H1 (cell line): ENCODE results near the gene CTNNBL1. TPM values are rescaled to one million over a fixed set of nuclear protein-coding genes. Genes with fewer than 3 reads are reported as not detected.

Source experiments
- CTCF ChIA-PET: fragments of 300-600 bp; sonication (Branson Sonifier 250); formaldehyde crosslinking; loops from one replicate; lab custom pipeline; 2021; ENCODE audit not compliant: partially characterized antibody; lab: Charles Lee
- POLR2A ChIA-PET: fragments of 300-600 bp; sonication (Branson Sonifier 250); formaldehyde crosslinking; loops from one replicate; lab custom pipeline; 2021; ENCODE audit warnings: inconsistent platforms; ENCODE audit not compliant: partially characterized antibody; lab: Charles Lee
- DNase-seq, 2 experiments: peaks; one replicate each; pipeline versions ENCODE4 v3.0.0 to v3.0.0-alpha.2; 2010 to 2022; ENCODE audit warnings: low spot score in 2 of 2, low read depth in 1 of 2, mixed read lengths in 1 of 2
- FAIRE-seq: peaks from 2 replicates; lab custom pipeline; 2011; peaks lifted over from hg19 to GRCh38; lab: Jason Lieb, UNC
- H2AFZ ChIP-seq: 2 replicates; pipeline ENCODE4 v1.8.1; 2012; ENCODE audit warnings: low read length, inconsistent platforms
- H2AK5ac ChIP-seq: 2 replicates; pipeline ENCODE4 v1.6.1; 2013; ENCODE audit warnings: low read depth, low read length
- H2BK120ac ChIP-seq: replicated peaks from 2 replicates; pipeline ENCODE3; 2013; ENCODE audit warnings: low read depth, low read length, inconsistent platforms
- H2BK12ac ChIP-seq: 2 replicates; pipeline ENCODE4 v1.6.1; 2013; ENCODE audit warnings: low read depth, low read length
- H2BK15ac ChIP-seq: 2 replicates; pipeline ENCODE4 v1.6.1; 2013; ENCODE audit warnings: low read length
- H2BK20ac ChIP-seq: 2 replicates; pipeline ENCODE4 v1.6.1; 2013; ENCODE audit warnings: low read length
- H2BK5ac ChIP-seq: 2 replicates; pipeline ENCODE4 v1.6.1; 2013; ENCODE audit warnings: low read depth, low read length
- H3K14ac ChIP-seq: 2 replicates; pipeline ENCODE4 v1.6.1; 2013; ENCODE audit warnings: inconsistent platforms; ENCODE audit not compliant: insufficient read length
- H3K18ac ChIP-seq: 2 replicates; pipeline ENCODE4 v1.6.1; 2013; ENCODE audit warnings: low read length; ENCODE audit errors: extremely low read depth
- H3K23ac ChIP-seq: 2 replicates; pipeline ENCODE4 v1.6.1; 2013; ENCODE audit warnings: inconsistent platforms; ENCODE audit not compliant: insufficient read length
- H3K23me2 ChIP-seq: 2 replicates; pipeline ENCODE4 v1.6.1; 2013; ENCODE audit warnings: low read depth, low read length
- H3K27ac ChIP-seq: 2 replicates; pipeline ENCODE4 v1.6.1; 2011; ENCODE audit warnings: low read depth, low read length, inconsistent platforms
- H3K27me3 ChIP-seq, 4 experiments: replicated peaks in 1 of 4; 1 replicate in 1 of 4; 2 replicates in 3 of 4; pipeline versions ENCODE4 v1.6.1 to v1.8.1; 2011 to 2013; ENCODE audit warnings: low read length in 3 of 4, mild to moderate bottlenecking in 3 of 4, inconsistent platforms in 2 of 4, mixed read lengths in 2 of 4, moderate library complexity in 1 of 4; ENCODE audit not compliant: control insufficient read depth in 3 of 4, insufficient read depth in 3 of 4; ENCODE audit errors: extremely low read depth in 1 of 4
- H3K36me3 ChIP-seq, 4 experiments: 2 replicates each; pipeline versions ENCODE4 v1.6.1 to v1.8.1; 2011 to 2013; ENCODE audit warnings: mild to moderate bottlenecking in 4 of 4, low read length in 3 of 4, moderate library complexity in 2 of 4, control low read depth in 1 of 4, inconsistent platforms in 1 of 4; ENCODE audit not compliant: insufficient read depth in 4 of 4, control insufficient read depth in 2 of 4
- H3K4ac ChIP-seq: replicated peaks from 2 replicates; pipeline ENCODE3; 2013; ENCODE audit warnings: low read length, low read depth, mixed read lengths, inconsistent platforms; ENCODE audit not compliant: insufficient read length
- H3K4me1 ChIP-seq, 4 experiments: replicated peaks in 1 of 4; 1 replicate in 1 of 4; 2 replicates in 3 of 4; pipeline versions ENCODE4 v1.6.1 to v1.8.1; 2011 to 2013; ENCODE audit warnings: low read length in 3 of 4, inconsistent platforms in 2 of 4, mixed read lengths in 1 of 4; ENCODE audit not compliant: insufficient read depth in 4 of 4, control insufficient read depth in 3 of 4
- H3K4me2 ChIP-seq, 2 experiments: 2 replicates each; pipeline versions ENCODE4 v1.6.1 to v1.8.1; 2011 to 2013; ENCODE audit warnings: low read depth in 2 of 2, low read length in 2 of 2, control low read depth in 1 of 2, inconsistent platforms in 1 of 2, mild to moderate bottlenecking in 1 of 2; ENCODE audit not compliant: insufficient read depth in 1 of 2
- H3K4me3 ChIP-seq, 4 experiments: fragments of 200-600, 300-600 bp in 1 of 4; sonication (generic), shearing (Covaris generic), sonication (Bioruptor Twin) in 1 of 4; 2 replicates each; pipeline versions ENCODE4 v1.5.1 to v1.8.1; 2011 to 2016; ENCODE audit warnings: low read length in 4 of 4, low read depth in 3 of 4, control low read depth in 2 of 4, inconsistent platforms in 2 of 4, mild to moderate bottlenecking in 2 of 4, mixed read lengths in 1 of 4, moderate library complexity in 1 of 4; ENCODE audit not compliant: insufficient read depth in 2 of 4; ENCODE audit errors: extremely low read depth in 1 of 4
- H3K56ac ChIP-seq: replicated peaks from 2 replicates; pipeline ENCODE3; 2013; ENCODE audit warnings: low read depth, mild to moderate bottlenecking, mixed read lengths, low read length, inconsistent platforms; ENCODE audit not compliant: insufficient read length
- H3K79me1 ChIP-seq: 2 replicates; pipeline ENCODE4 v1.6.1; 2013; ENCODE audit warnings: low read depth, low read length, control low read depth
- H3K79me2 ChIP-seq, 2 experiments: 2 replicates each; pipeline versions ENCODE4 v1.6.1 to v1.8.1; 2012 to 2013; ENCODE audit warnings: low read length in 2 of 2, mild to moderate bottlenecking in 2 of 2, inconsistent platforms in 1 of 2; ENCODE audit not compliant: insufficient read depth in 2 of 2, control insufficient read depth in 1 of 2
- H3K9ac ChIP-seq, 4 experiments: replicated peaks in 1 of 4; 1 replicate in 1 of 4; 2 replicates in 3 of 4; pipeline versions ENCODE4 v1.6.1 to v1.8.1; 2011 to 2013; ENCODE audit warnings: low read depth in 3 of 4, low read length in 3 of 4, control low read depth in 2 of 4, mild to moderate bottlenecking in 2 of 4, moderate library complexity in 2 of 4, inconsistent platforms in 1 of 4; ENCODE audit errors: extremely low read depth in 1 of 4
- H3K9me3 ChIP-seq, 2 experiments: 2 replicates each; pipeline versions ENCODE4 v1.6.1 to v1.8.1; 2012 to 2013; ENCODE audit warnings: mild to moderate bottlenecking in 2 of 2, moderate library complexity in 2 of 2, control low read depth in 1 of 2, inconsistent platforms in 1 of 2, low read depth in 1 of 2, low read length in 1 of 2, mixed read lengths in 1 of 2; ENCODE audit not compliant: insufficient read depth in 2 of 2
- H4K20me1 ChIP-seq, 2 experiments: replicated peaks in 1 of 2; 2 replicates each; pipeline versions ENCODE3 to v1.8.1; 2011 to 2013; ENCODE audit warnings: inconsistent platforms in 2 of 2, low read length in 2 of 2, mild to moderate bottlenecking in 1 of 2; ENCODE audit not compliant: insufficient read depth in 2 of 2, control insufficient read depth in 1 of 2
- H4K5ac ChIP-seq: 2 replicates; pipeline ENCODE4 v1.6.1; 2013; ENCODE audit warnings: low read length, low read depth, mixed read lengths, inconsistent platforms; ENCODE audit not compliant: insufficient read length
- H4K8ac ChIP-seq: 2 replicates; pipeline ENCODE4 v1.8.0; 2013; ENCODE audit warnings: mild to moderate bottlenecking, moderate library complexity, low read length, inconsistent platforms; ENCODE audit not compliant: insufficient read depth; ENCODE audit errors: extremely low read depth
- H4K91ac ChIP-seq: replicated peaks from 2 replicates; pipeline ENCODE3; 2013; ENCODE audit warnings: low read length, mixed read lengths, inconsistent platforms; ENCODE audit not compliant: insufficient read length
- ATF3 ChIP-seq: IDR thresholded peaks from 2 replicates; pipeline ENCODE4 v1.6.1; 2011; ENCODE audit warnings: low read depth, mild to moderate bottlenecking, low read length; ENCODE audit not compliant: insufficient read depth
- CHD1 ChIP-seq: IDR thresholded peaks from 2 replicates; pipeline ENCODE4 v1.6.1; 2012; ENCODE audit warnings: low read depth, low read length, improper control_type of control experiment
- CTBP2 ChIP-seq: IDR thresholded peaks from 2 replicates; pipeline ENCODE4 v1.7.0; 2011; ENCODE audit warnings: borderline replicate concordance, mild to moderate bottlenecking, moderate library complexity, mixed read lengths, low read length; ENCODE audit not compliant: insufficient read depth, insufficient read length
- E2F6 ChIP-seq: IDR thresholded peaks from 2 replicates; pipeline ENCODE4 v1.6.1; 2012; ENCODE audit warnings: inconsistent platforms
- EGR1 ChIP-seq: IDR thresholded peaks from 2 replicates; pipeline ENCODE4 v1.6.1; 2011; ENCODE audit warnings: low read depth, low read length, borderline replicate concordance
- HDAC6 ChIP-seq: IDR thresholded peaks from one replicate; pipeline ENCODE4 v1.7.1; 2012; ENCODE audit warnings: low read depth, mild to moderate bottlenecking, inconsistent platforms, low read length, moderate library complexity
- RFX5 ChIP-seq: IDR thresholded peaks from 2 replicates; pipeline ENCODE4 v1.6.1; 2011; ENCODE audit warnings: low read depth, low read length, improper control_type of control experiment, borderline replicate concordance
- SIRT6 ChIP-seq: IDR thresholded peaks from one replicate; pipeline ENCODE4 v1.7.1; 2012; ENCODE audit warnings: low read length, inconsistent platforms
- TBP ChIP-seq: IDR thresholded peaks from 2 replicates; pipeline ENCODE4 v1.6.1; 2011; ENCODE audit warnings: low read depth, low read length, improper control_type of control experiment
- USF2 ChIP-seq: IDR thresholded peaks from 2 replicates; pipeline ENCODE4 v1.6.1; 2011; ENCODE audit warnings: low read length, improper control_type of control experiment
- WGBS, 2 experiments: shearing (Covaris generic) in 1 of 2; methylation state at CpG; one replicate each; pipeline versions ENCODE4 v1.1.6 to v1.1.7; 2013 to 2015; ENCODE audit warnings: low lambda C conversion rate in 2 of 2, mixed read lengths in 2 of 2, inconsistent platforms in 1 of 2, low coverage in 1 of 2, missing lambda C conversion rate in 1 of 2; ENCODE audit not compliant: insufficient replicate concordance in 2 of 2, insufficient coverage in 1 of 2, insufficient read length in 1 of 2; ENCODE audit errors: extremely low coverage in 1 of 2, missing lambda C conversion rate in 1 of 2; 5-methylcytosine and 5-hydroxymethylcytosine counted together
- polyA plus RNA-seq, 7 experiments: library from polyadenylated mRNA; depleted of rRNA in 3 of 7; stranded (reverse) in 5 of 7; unstranded in 2 of 7; fragments of >200 nt in 5 of 7; fragments of 200-250 nt in 2 of 7; gene quantifications; 1 replicate in 5 of 7; 2 replicates in 1 of 7; 4 replicates in 1 of 7; pipeline versions ENCODE4 v1.2.1 to v1.2.3, GENCODE V29; 2011 to 2013; ENCODE audit warnings: missing spikeins in 2 of 7, mixed read lengths in 2 of 7
- total RNA-seq: library from RNA; stranded (reverse); fragmentation: NEBNext Ultra II Directional; extraction: Animal tissue kit (Norgen Biotek cat#: 25700); gene quantifications from 2 replicates; pipeline ENCODE4 v1.2.1, GENCODE V29; 2021

CTNNBL1 gene
- total and polyA plus RNA-seq, 2 of the 8 experiments (the other 6 are each of a cell fraction or from before 2014, with no cell fraction given) = 19.6 to 81.6 TPM

- peaks cover 11 to 44% of the 10 kb centered on the region in 2 experiments; a peak in 3 of 4 replicates for H3K79me2 ChIP-seq
- H3K23ac ChIP-seq = no peak overlapping the region
- TF ChIP-seq USF2 (no peak), ATF3 (no peak), TBP (no peak), EGR1 (no peak), SIRT6 (no peak), CTBP2 (no peak), E2F6 (no peak), HDAC6 (no peak), CHD1 (no peak), RFX5 (no peak)
Measured at GRCh38 chr20:37695684-37696342, 2.0 kb downstream of the CTNNBL1 start.

More at GRCh38 chr20:37695684-37696342, 2.0 kb downstream of the CTNNBL1 start:
- FAIRE-seq (no peak), DNase-seq (no peak)
- Histone ChIP-seq H4K20me1 (peaks cover 0 to 4% of the 10 kb centered on the region in 2 experiments), H2BK120ac (no peak overlapping the region), H3K27me3 (no peaks in the 10 kb centered on the region), H3K23me2 (peaks cover 8% of the 10 kb centered on the region), H2BK20ac (no peak overlapping the region), H2BK12ac (no peak overlapping the region), H3K36me3 (0 out of 8 replicates have a peak, but pooled peaks cover 0 to 2% (median 0%) of the 10 kb centered on the region in 4 experiments), H3K4ac (no peak overlapping the region), H3K27ac (no peak overlapping the region), H2BK5ac (no peak overlapping the region), H3K18ac (no peak overlapping the region), H3K4me3 (no peak overlapping the region), H3K4me1 (peaks cover 0 to 4% (median 3%) of the 10 kb centered on the region in 4 experiments; a peak in 2 of 7 replicates), H4K8ac (no peak overlapping the region), H4K91ac (no peak overlapping the region), H3K9me3 (no peaks in the 10 kb centered on the region), H3K14ac (no peak overlapping the region), H3K56ac (no peak overlapping the region), H3K9ac (no peak overlapping the region), H4K5ac (no peak overlapping the region), H2BK15ac (no peak overlapping the region), H3K4me2 (no peak overlapping the region; a peak in 1 of 4 replicates), H3K79me1 (peaks cover 12% of the 10 kb centered on the region), H2AFZ (no peak overlapping the region), H2AK5ac (no peak overlapping the region)
- WGBS, 2 experiments = 89% methylated on average over 3 of the region's 3 CpGs; no CpG with 5 or more reads in 1 of the 2 experiments
- POLR2A ChIA-PET = no interaction called here
- CTCF ChIA-PET = interaction anchor here (1.0 to 1.2 kb wide), 3 partner anchors 9 to 35 kb away, joined by 3 to 4 read pairs (median 3); no protein-coding TSS in a partner anchor
